GM13977 (cell line): ENCODE measurements around the gene EFHD2.

Source experiments
- DNase-seq: peaks from one replicate; pipeline ENCODE4 v3.0.0; 2012; ENCODE audit warnings: low spot score
- in situ Hi-C: fragments of 300-500 bp; cut with MboI; formaldehyde crosslinking; loops from one replicate; pipeline ENCODE4 v1.12.0; 2022; ENCODE audit warnings: low sequenced_read_pairs, low pct_unique_long_range_greater_than_20kb, mixed read lengths, inconsistent platforms; ENCODE audit not compliant: unreplicated experiment
- TF ChIP-seq, protein P1 (sequence below): IDR thresholded peaks from 2 replicates; pipeline ENCODE4 v1.5.1; 2012; ENCODE audit warnings: mild to moderate bottlenecking, control low read depth; ENCODE audit not compliant: insufficient read depth; ENCODE audit errors: extremely low read depth, missing control alignments

The EFHD2 gene

DNA sequence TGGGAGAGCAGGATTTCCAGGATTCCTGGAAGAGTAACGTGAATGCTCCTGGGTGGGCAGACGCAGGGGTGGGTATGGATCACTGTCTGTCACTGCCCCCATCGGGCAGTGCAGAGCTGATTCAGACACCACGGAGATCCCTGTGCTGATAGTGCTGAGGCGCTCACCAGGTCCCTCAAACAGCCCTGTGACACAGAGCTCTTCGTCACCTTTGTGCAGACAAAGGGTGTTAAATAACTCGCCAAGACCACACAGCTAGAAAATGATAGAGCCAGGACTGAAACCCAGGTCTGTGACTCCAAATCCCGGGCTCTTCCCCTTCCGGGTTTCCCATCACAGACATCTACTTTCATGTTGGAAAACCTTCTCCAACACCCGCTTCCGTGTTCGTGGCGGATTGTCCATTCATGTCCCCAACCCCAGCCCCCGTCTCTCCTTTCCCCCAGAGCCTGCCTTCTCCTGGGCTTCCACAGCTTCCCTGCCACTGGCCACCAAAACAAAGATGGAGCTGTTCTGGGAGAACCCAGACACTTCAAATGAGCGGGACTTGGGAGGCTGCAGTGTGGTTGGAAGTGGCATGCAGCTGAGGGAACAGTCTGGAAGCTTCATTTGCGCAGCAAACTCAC, 2.6 kb downstream of the EFHD2 start:
- no peak for DNase-seq
- in situ Hi-C loops, result loop anchor here (25.0 kb wide), 1 partner anchor 275 kb away; no protein-coding TSS in a partner anchor
- TF ChIP-seq, protein P1, sequence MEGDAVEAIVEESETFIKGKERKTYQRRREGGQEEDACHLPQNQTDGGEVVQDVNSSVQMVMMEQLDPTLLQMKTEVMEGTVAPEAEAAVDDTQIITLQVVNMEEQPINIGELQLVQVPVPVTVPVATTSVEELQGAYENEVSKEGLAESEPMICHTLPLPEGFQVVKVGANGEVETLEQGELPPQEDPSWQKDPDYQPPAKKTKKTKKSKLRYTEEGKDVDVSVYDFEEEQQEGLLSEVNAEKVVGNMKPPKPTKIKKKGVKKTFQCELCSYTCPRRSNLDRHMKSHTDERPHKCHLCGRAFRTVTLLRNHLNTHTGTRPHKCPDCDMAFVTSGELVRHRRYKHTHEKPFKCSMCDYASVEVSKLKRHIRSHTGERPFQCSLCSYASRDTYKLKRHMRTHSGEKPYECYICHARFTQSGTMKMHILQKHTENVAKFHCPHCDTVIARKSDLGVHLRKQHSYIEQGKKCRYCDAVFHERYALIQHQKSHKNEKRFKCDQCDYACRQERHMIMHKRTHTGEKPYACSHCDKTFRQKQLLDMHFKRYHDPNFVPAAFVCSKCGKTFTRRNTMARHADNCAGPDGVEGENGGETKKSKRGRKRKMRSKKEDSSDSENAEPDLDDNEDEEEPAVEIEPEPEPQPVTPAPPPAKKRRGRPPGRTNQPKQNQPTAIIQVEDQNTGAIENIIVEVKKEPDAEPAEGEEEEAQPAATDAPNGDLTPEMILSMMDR, result no peak

DNA sequence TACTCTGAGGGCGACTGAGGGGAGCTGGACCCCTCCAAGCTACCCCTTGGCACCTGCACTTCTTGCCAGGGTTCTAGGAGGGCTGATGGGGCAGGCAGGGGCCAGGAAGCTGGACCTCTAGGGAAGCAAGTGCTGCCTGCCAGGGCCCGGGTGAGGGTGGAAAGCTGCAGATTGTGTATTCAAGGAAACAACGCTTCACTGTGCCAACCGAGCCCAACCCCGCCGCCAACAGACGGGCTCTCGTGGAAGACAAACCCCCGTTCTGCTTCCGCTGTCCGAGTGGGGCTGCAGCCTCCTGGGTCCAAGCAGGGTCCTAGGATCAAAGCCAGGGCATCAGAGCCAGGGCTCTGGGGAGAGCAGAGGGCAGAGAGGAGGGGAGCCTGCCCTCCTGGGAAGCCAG, 3.2 kb downstream of the EFHD2 start:
- DNase-seq, result no peak
- TF ChIP-seq, protein P1, result no peak
- in situ Hi-C loops, result loop anchor here (25.0 kb wide), 1 partner anchor 276 kb away; no protein-coding TSS in a partner anchor

DNA sequence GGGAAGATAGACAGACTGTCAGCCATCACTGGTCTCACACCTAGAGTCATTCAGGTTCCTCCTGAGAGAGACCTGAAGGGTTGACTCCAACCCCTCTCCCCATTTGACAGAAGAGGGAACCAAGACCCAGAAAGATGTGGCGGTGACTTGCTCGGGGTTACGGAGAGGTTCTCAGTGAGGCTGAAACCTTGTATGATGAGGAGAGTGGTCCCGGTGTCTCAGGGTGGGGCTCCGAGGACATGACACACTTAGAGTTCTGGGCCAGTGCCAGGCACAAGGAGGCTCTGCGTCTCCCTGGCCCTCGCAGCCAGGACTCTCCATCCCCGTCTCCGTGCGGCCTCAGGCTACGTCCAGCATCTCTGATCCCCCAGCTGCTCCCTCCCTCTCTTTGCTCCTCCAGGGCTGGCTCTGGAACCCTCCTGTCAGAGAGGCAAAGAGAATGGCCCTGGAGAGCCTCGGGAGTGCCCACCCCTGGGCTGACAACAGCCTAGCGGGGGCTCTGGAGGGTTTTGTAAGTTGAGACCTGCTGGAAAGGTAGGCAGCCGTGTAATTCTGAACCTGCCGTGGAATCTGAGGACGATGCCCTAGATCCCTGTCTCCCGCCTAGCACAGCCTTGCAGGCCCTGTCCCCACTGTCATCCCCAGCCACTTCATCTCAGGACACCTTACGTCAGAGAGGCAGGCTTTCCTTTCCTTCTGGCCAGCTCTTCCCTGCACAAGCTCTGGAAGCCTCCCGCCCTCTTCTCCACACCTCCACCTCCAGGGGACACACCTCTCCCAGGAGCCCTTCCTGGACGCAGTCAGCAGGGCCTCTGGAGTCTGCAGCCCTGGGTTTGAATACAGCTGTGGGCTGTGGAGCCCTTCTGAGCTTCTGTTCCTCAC, 4.1 kb downstream of the EFHD2 start:
- in situ Hi-C loops, result loop anchor here (25.0 kb wide), 1 partner anchor 277 kb away; no protein-coding TSS in a partner anchor
- TF ChIP-seq, protein P1, result no peak
- DNase-seq, result no peak

DNA sequence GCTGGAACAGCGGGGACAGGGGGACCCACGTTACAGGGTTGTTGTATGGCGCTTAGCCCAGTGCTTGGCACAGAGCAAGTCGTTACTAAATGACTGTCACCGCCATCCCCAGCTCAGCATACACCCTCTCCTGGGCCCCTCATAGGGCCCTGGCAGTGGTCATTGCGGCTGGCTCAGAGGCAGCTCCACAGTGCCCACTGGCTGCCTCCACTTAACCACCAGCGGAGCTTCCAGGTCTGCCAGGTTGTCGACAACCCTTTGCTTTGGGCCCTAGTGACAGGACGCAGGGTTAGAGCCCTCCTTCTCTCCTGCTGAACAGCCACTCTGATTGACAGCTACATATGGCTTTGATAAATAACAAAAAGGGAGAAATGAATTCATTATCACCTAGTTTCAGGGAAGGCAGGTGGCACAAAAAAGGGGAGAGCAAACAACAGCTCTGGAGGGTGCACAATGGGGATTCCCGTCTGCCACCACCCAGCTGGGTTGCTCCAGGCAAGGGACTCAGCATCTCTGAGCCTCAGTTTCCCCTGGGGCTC, 4.8 kb downstream of the EFHD2 start:
- TF ChIP-seq, protein P1, result no peak
- in situ Hi-C loops, result loop anchor here (25.0 kb wide), 1 partner anchor 277 kb away; no protein-coding TSS in a partner anchor

DNA sequence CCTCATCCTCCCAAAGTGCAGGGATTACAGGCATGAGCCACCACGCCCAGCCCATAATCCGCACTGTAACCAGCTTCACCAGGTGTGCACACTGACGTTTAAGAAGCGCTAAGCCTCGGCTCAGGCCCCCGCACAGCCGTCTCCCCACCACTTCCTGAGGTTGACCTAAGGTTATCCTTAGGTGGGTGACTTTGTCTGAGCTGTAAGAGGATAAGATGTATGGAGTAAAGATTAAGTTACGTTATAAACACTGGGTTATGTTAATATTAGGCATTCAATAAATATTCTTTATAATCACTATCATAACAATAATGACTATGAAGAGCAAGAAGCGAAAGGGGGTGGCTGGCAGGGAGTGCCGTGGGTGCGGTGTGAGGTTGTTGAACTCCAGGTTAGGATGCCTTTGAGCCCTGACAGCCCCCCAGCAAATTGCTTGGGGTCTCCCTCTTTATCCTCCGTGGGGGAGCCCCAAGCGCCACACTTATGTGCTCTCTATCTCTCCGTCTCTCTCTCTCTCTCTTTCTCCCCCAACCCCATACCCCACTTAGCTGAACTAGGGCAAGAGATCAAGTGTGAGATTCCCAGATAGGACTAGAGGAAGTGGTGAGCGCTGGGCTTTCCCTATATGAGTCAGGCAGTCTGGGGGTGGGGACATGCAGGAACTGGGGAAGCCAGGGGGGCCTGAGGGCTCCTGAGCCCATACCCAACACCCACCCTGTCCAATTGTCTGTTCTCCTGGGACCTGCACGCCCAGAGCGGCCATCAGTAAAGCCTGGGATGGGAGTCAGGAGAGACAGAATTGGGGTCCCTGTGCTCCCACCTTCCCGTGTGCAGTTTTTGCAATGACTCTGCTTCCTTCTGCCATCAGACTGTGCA, 7.6 kb downstream of the EFHD2 start:
- TF ChIP-seq, protein P1, result no peak
- in situ Hi-C loops, result loop anchor here (25.0 kb wide), 1 partner anchor 280 kb away; no protein-coding TSS in a partner anchor

More for the DNA sequence above, 4.8 kb downstream of the EFHD2 start:
- no peak for DNase-seq

More for the DNA sequence above, 7.6 kb downstream of the EFHD2 start:
- no peak for DNase-seq
